HepG2 (cell line): ENCODE data around the gene MLN. TPM values are rescaled to one million over a fixed set of nuclear protein-coding genes. Genes with fewer than 3 reads are reported as not detected.

ENCODE experiments used
- ATAC-seq: fragments of 200-7000 bp; cut with Tn5 transposase; 3 replicates; pipeline ENCODE4 v1.9.1; 2020; ENCODE audit warnings: mild to moderate bottlenecking, moderate library complexity
- BruUV-seq: library from RNA; stranded (reverse); fragments of 400-500 nt; replicated peaks from 2 replicates; lab custom pipeline; 2021; lab: Mats Ljungman, UMichigan
- CTCF ChIA-PET: fragments of 300-600 bp; formaldehyde crosslinking; extraction: SDS; loops from one replicate; lab custom pipeline; 2021; ENCODE audit warnings: low total read pairs, inconsistent platforms, low intra/inter-chr PET ratio; lab: Yijun Ruan, JAX
- POLR2A ChIA-PET: fragments of 350-600 bp; sonication (Branson Sonifier 250); formaldehyde crosslinking; loops from one replicate; lab custom pipeline; 2020; ENCODE audit warnings: antibody characterized with exemption, inconsistent platforms; lab: Yijun Ruan, JAX
- DNase-seq: peaks from one replicate; pipeline ENCODE4 v3.0.0-alpha.2; 2015; ENCODE audit warnings: low spot score
- FAIRE-seq: peaks from 3 replicates; lab custom pipeline; 2011; peaks lifted over from hg19 to GRCh38; lab: Jason Lieb, UNC
- H2AFZ ChIP-seq: one replicate; pipeline ENCODE4 v1.6.1; 2011; ENCODE audit warnings: low read length, inconsistent platforms
- H3K27ac ChIP-seq: fragments of 300-600 bp; 3 replicates; pipeline ENCODE4 v1.8.0; 2011; ENCODE audit warnings: mixed run types, mild to moderate bottlenecking, mixed read lengths, low read length, inconsistent platforms; ENCODE audit not compliant: insufficient read depth; ENCODE audit errors: extremely low read length
- H3K27me3 ChIP-seq, 2 experiments: fragments of 200-600 bp in 1 of 2; 2 replicates in 1 of 2; 3 replicates in 1 of 2; pipeline versions ENCODE4 v1.6.0 to v1.8.0; 2011; ENCODE audit warnings: low read length in 2 of 2, mild to moderate bottlenecking in 2 of 2, moderate library complexity in 2 of 2, inconsistent platforms in 1 of 2; ENCODE audit not compliant: insufficient read depth in 2 of 2, control insufficient read depth in 1 of 2
- H3K36me3 ChIP-seq, 2 experiments: fragments of 200-600 bp in 1 of 2; replicated peaks in 1 of 2; 2 replicates in 1 of 2; 3 replicates in 1 of 2; pipeline versions ENCODE4 v1.5.1 to v1.8.0; 2011; ENCODE audit warnings: low read length in 2 of 2, inconsistent platforms in 1 of 2; ENCODE audit not compliant: insufficient read depth in 2 of 2, control insufficient read depth in 1 of 2
- H3K4me1 ChIP-seq: 2 replicates; pipeline ENCODE4 v1.5.1; 2012; ENCODE audit warnings: low read length, inconsistent platforms; ENCODE audit not compliant: insufficient read depth
- H3K4me2 ChIP-seq: 2 replicates; pipeline ENCODE4 v1.6.0; 2011; ENCODE audit warnings: low read depth, low read length, inconsistent platforms
- H3K4me3 ChIP-seq, 3 experiments: fragments of 200-600 bp in 1 of 3; sonication (generic), shearing (Covaris generic) in 1 of 3; replicated peaks in 1 of 3; 2 replicates each; pipeline ENCODE4 v1.5.1; 2011 to 2016; ENCODE audit warnings: low read length in 3 of 3, inconsistent platforms in 2 of 3, low read depth in 2 of 3, mild to moderate bottlenecking in 2 of 3, control low read depth in 1 of 3, mixed read lengths in 1 of 3; ENCODE audit not compliant: insufficient read depth in 1 of 3
- H3K79me2 ChIP-seq: one replicate; pipeline ENCODE4 v1.6.1; 2011; ENCODE audit warnings: low read length, inconsistent platforms; ENCODE audit not compliant: insufficient read depth
- H3K9ac ChIP-seq: 2 replicates; pipeline ENCODE4 v1.6.0; 2011; ENCODE audit warnings: mild to moderate bottlenecking, low read depth, low read length, inconsistent platforms; ENCODE audit not compliant: insufficient read depth
- H3K9me3 ChIP-seq: 2 replicates; pipeline ENCODE4 v1.5.1; 2012; ENCODE audit warnings: mild to moderate bottlenecking, low read length
- H4K20me1 ChIP-seq: 2 replicates; pipeline ENCODE4 v1.6.0; 2011; ENCODE audit warnings: inconsistent platforms, mild to moderate bottlenecking, low read length, moderate library complexity; ENCODE audit not compliant: insufficient read depth
- BHLHE40 ChIP-seq: IDR thresholded peaks from 2 replicates; pipeline ENCODE4 v1.6.1; 2011; ENCODE audit warnings: low read length, improper control_type of control experiment
- GABPA ChIP-seq, 2 experiments: IDR thresholded peaks; 2 replicates each; pipeline ENCODE4 v1.6.1; 2011 to 2016; ENCODE audit warnings: low read depth in 2 of 2, low read length in 1 of 2, missing biosample characterization in 1 of 2, missing genetic modification characterization in 1 of 2
- GABPB1 ChIP-seq: IDR thresholded peaks from 2 replicates; pipeline ENCODE4 v1.6.1; 2016; ENCODE audit warnings: mild to moderate bottlenecking, missing genetic modification reagents, moderate library complexity, missing compliant biosample characterization
- HCFC1 ChIP-seq: fragments of 150-350 bp; IDR thresholded peaks from 2 replicates; pipeline ENCODE4 v1.6.1; 2014; ENCODE audit warnings: low read depth, low read length
- KLF12 ChIP-seq: sonication (generic); formaldehyde crosslinking; IDR thresholded peaks from 2 replicates; pipeline ENCODE4 v1.4.0; 2020; ENCODE audit warnings: missing genetic modification reagents, borderline replicate concordance
- MTA3 ChIP-seq: sonication (generic); formaldehyde crosslinking; IDR thresholded peaks from 2 replicates; pipeline ENCODE4 v1.4.0; 2020; ENCODE audit warnings: missing genetic modification reagents
- NFIB ChIP-seq: sonication (generic); formaldehyde crosslinking; IDR thresholded peaks from 2 replicates; pipeline ENCODE4 v1.9.0; 2021; ENCODE audit warnings: missing genetic modification reagents, mild to moderate bottlenecking, borderline replicate concordance
- NFYB ChIP-seq: sonication (generic); formaldehyde crosslinking; IDR thresholded peaks from 2 replicates; pipeline ENCODE4 v1.4.0; 2020; ENCODE audit warnings: missing genetic modification reagents
- NFYC ChIP-seq: IDR thresholded peaks from 2 replicates; pipeline ENCODE4 v1.6.1; 2016; ENCODE audit warnings: missing genetic modification reagents, missing compliant biosample characterization
- SP2 ChIP-seq: sonication (generic); formaldehyde crosslinking; IDR thresholded peaks from 2 replicates; pipeline ENCODE4 v1.5.1; 2020; ENCODE audit warnings: mild to moderate bottlenecking, missing genetic modification reagents
- SUZ12 ChIP-seq: fragments of 150-350 bp; IDR thresholded peaks from 2 replicates; pipeline ENCODE4 v1.6.1; 2014; ENCODE audit warnings: low read depth, low read length
- THAP11 ChIP-seq: IDR thresholded peaks from 2 replicates; pipeline ENCODE4 v1.6.1; 2016; ENCODE audit warnings: missing biosample characterization, missing genetic modification reagents
- TP53 ChIP-seq: sonication (generic); formaldehyde crosslinking; conservative IDR thresholded peaks from 2 replicates; pipeline ENCODE4 v1.4.0; 2020; ENCODE audit warnings: missing genetic modification reagents
- YEATS2 ChIP-seq: sonication (generic); formaldehyde crosslinking; IDR thresholded peaks from 2 replicates; pipeline ENCODE4 v1.4.0; 2020; ENCODE audit warnings: missing genetic modification reagents, borderline replicate concordance
- ZNF143 ChIP-seq: sonication (generic); formaldehyde crosslinking; IDR thresholded peaks from 2 replicates; pipeline ENCODE4 v1.4.0; 2020; ENCODE audit warnings: missing genetic modification reagents
- ZNF20 ChIP-seq: sonication (generic); formaldehyde crosslinking; IDR thresholded peaks from 2 replicates; pipeline ENCODE4 v1.4.0; 2020; ENCODE audit warnings: mild to moderate bottlenecking, moderate library complexity, missing genetic modification reagents
- ZNF275 ChIP-seq: sonication (generic); formaldehyde crosslinking; IDR thresholded peaks from 2 replicates; pipeline ENCODE4 v1.8.0; 2022; ENCODE audit warnings: missing genetic modification reagents, mild to moderate bottlenecking, inconsistent platforms, borderline replicate concordance
- ZNF709 ChIP-seq: sonication (generic); formaldehyde crosslinking; IDR thresholded peaks from 2 replicates; pipeline ENCODE4 v1.5.0; 2020; ENCODE audit warnings: mild to moderate bottlenecking, missing genetic modification reagents
- WGBS: methylation state at CpG from one replicate; pipeline ENCODE4 v1.1.6; 2017; ENCODE audit warnings: low lambda C conversion rate; 5-methylcytosine and 5-hydroxymethylcytosine counted together
- in situ Hi-C: cut with HindIII; loops from 2 replicates; pipeline ENCODE4 v1.10.0; 2017; ENCODE audit warnings: low pct_unique_long_range_greater_than_20kb; ENCODE audit not compliant: extremely low pct_ligation_motif_present
- intact Hi-C: fragments of 100-400 bp; cut with micrococcal nuclease; formaldehyde crosslinking; loops from one replicate; pipeline ENCODE4 v1.10.0; 2022; ENCODE audit not compliant: unreplicated experiment
- polyA plus RNA-seq, 8 experiments: library from polyadenylated mRNA; depleted of rRNA in 3 of 8; stranded (reverse) in 7 of 8; unstranded in 1 of 8; fragments of >200 nt; fragmentation: Illumina TruSeq in 4 of 8; extraction: Trizol in 4 of 8; gene quantifications; 2 replicates each; pipeline versions ENCODE4 v1.2.1 to v1.2.3, GENCODE V29; 2011 to 2016; ENCODE audit warnings: low read depth in 4 of 8, missing spikeins in 1 of 8, mixed read lengths in 1 of 8; ENCODE audit not compliant: insufficient read depth in 1 of 8
- total RNA-seq, 5 experiments: library from RNA; depleted of rRNA; stranded (reverse); fragments of >200 nt; fragmentation: Illumina TruSeq; extraction: Trizol; gene quantifications; 2 replicates each; pipeline ENCODE4 v1.2.3, GENCODE V29; 2016; ENCODE audit warnings: low read depth in 1 of 5

The MLN gene
- total and polyA plus RNA-seq, 2 of the 13 experiments (the other 11 are each of a cell fraction or from before 2014, with no cell fraction given), result not detected

- TF ChIP-seq NFIB (CRISPR knock-in tag) (no peak), ZNF275 (CRISPR knock-in tag) (no peak), ZNF709 (CRISPR knock-in tag) (no peak), TP53 (CRISPR knock-in tag) (no peak), ZNF20 (CRISPR knock-in tag) (no peak)
These were observed 13.1 kb upstream of the MLN start (continued) for GRCh38 chr6:33816911-33817310.

GRCh38 chr6:33815854-33816253, 12.1 kb upstream of the MLN start:
- intact Hi-C loops, result no loop called here
- Histone ChIP-seq H2AFZ (no peak overlapping the region), H3K36me3 (no peaks in the 10 kb centered on the region), H3K4me3 (no peak overlapping the region), H3K9me3 (no peaks in the 10 kb centered on the region), H3K9ac (no peak overlapping the region), H3K27ac (no peak overlapping the region), H3K27me3 (peaks cover 8 to 47% of the 10 kb centered on the region in 2 experiments; a peak in 4 of 5 replicates), H3K4me1 (peaks cover 9% of the 10 kb centered on the region), H3K4me2 (no peak overlapping the region), H3K79me2 (no peaks in the 10 kb centered on the region), H4K20me1 (peaks cover 6% of the 10 kb centered on the region; the same call in 1 of the 2 replicates)
- BruUV-seq, result no TSS peak
- in situ Hi-C loops, result no loop called here
- CTCF ChIA-PET, result no interaction called here
- DNase-seq, result no peak
- FAIRE-seq, result no peak
- ATAC-seq, result peak; percentile 73
- POLR2A ChIA-PET, result no interaction called here
- WGBS, result 0% methylated on average over 1 of the region's 1 CpG
- TF ChIP-seq SUZ12 (peak; percentile 27; the same call in 1 of the 2 replicates), NFYC (peak; percentile 82), GABPB1 (CRISPR knock-in tag) (peak; percentile 90), KLF12 (CRISPR knock-in tag) (no peak), ZNF143 (CRISPR knock-in tag) (peak; percentile 88), YEATS2 (CRISPR knock-in tag) (no peak), HCFC1 (peak; percentile 64), MTA3 (CRISPR knock-in tag) (no peak), SP2 (peak; percentile 76), GABPA (IDR thresholded peaks at IDR 0.05; ENCODE audit: low read depth, low read length) (peak; percentile 70), GABPA (CRISPR knock-in tag; IDR thresholded peaks at IDR 0.05; ENCODE audit: low read depth) (peak; percentile 93), BHLHE40 (no peak), THAP11 (CRISPR knock-in tag) (peak; percentile 96), NFYB (CRISPR knock-in tag) (peak; percentile 81)
